Stimulated activated CD4-positive, alpha-beta T cell treated with anti-CD3 and anti-CD28 coated beads, Interleukin-1b, Interleukin-23, amount 100 ng/mL, for 4 hours (primary cell): ENCODE data around the gene DLG5.
"Not testable (repeated sequence)": the region's sequence is repeated elsewhere in the genome, so short reads cannot be mapped to it uniquely, and the experiment has no call there.

ENCODE experiments used
- DNase-seq, 2 donors: peaks; one replicate each; pipeline ENCODE4 v3.0.0-alpha.2; 2020; ENCODE audit warnings: low read depth in 2 of 2

The DLG5 gene

DNA sequence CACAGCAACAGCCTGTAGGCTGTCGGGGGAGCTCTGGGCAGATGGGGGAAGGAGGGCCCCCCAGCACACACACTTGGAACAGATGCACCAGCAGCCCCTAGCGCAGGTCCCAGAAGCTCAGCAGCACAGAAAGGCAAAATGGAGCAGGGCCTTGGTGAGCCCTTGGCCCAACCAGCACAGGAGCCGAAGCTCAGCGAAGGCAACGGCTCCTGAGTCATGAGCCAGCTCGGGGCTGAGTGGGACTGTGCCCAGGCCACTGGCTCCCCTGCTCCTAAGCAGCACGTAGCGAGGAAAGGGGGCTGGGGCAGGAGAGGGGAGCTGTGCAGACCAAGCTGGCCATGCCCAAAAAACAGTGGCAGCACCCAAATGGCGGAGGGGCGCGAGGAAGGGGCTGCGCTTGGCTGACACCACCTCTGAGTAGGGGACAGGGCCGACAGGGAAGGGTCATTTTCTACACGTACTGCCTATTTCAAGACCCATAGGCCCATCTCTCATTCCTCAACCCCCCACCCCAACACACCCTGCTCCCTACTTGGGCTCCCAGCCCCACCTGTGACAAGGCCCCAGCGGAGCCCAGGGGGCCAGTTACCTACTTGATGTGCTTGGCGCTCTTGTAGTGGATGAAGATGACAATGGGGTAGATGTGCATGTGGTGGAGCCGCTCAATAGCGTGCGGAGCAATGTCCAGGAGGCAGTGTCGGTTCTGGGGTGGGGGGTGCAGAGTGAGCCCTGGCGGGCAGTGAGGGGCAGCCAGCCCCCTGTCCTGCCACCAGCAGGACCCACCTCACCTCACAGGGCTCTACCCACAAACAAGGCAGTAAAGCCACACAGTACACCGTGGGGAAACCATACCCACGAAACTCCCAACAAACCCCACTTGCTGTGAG is 132.1 kb downstream of the DLG5 start:
- no peak for DNase-seq

DNA sequence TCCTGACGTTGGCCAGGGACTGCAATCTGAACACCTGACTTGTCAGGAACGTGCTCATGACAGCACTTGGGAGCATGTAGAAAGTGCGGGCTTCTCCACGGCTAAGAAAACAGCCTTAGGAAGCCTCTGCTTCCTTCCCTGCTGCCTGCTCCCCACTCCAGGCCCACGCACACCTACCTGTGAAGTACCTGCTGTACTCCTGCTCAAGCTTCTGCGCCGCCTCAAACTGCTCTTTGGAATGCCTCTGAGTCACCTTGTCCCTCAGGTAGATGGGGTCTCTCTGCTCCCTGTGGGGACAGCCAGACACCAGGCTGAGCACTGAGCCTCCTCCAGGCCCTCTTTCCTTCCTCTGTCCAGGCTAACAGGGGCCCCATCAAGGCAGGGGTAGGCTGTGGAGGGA is 132.7 kb downstream of the DLG5 start:
- no peak for DNase-seq

DNA sequence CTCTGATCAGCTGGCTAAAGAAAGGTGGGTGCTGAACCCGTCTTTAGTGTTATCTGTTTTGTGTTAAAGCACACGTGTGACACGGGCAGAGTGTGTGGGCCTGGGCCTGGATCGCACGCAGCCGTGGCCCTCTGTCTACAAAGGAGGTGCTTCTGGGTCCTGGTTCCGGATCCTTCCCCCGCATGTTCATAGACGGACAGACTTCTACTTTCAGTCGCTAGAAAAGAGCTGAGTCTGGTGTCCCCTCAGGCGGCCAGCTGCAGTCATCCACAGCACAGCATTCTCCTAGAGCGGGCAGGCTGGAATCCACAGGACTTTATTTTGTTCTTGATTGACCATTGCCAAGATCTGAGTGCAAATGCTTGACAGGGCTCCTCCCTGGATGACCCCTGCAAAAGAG is 134.4 kb downstream of the DLG5 start:
- no peak for DNase-seq

DNA sequence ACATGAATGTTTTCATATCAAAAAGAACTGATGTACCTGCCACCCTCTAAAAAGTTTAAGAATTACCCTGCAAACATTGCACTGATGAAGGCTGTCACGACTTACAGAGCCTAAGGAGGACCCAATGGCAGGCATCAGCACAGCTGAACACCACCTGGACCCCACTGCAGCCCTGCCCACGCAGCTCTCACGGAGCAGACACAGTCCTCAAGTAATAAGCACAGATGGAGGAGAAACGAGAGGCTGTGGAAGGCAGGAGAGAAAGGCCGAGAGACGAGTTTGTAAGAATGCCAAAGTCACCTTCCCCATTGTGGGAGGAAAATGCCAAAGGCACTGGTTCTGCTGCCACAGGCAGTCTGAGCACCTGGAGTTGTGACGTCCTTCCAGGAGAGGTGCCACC is 135.0 kb downstream of the DLG5 start:
- DNase-seq, result no peak

DNA sequence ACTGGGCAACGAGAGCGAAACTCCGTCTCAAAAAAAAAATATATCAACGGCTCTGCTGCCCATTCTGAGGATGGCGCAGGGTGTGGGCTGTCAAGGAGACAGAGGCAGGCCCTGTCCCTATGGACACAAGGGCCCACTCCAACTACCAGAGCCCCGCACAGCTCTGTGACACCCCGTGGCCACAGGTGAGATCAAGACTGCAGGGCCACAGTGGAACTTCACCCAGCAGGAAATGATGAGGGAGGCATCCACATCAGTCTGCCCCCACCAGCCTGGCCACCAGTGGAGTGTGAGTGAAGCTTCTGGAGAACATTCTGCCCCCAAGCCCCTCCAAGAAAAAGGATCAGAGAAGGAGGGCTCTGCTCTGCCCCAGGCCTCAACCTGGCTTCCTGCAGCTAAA is 136.7 kb downstream of the DLG5 start:
- DNase-seq, result no peak

DNA sequence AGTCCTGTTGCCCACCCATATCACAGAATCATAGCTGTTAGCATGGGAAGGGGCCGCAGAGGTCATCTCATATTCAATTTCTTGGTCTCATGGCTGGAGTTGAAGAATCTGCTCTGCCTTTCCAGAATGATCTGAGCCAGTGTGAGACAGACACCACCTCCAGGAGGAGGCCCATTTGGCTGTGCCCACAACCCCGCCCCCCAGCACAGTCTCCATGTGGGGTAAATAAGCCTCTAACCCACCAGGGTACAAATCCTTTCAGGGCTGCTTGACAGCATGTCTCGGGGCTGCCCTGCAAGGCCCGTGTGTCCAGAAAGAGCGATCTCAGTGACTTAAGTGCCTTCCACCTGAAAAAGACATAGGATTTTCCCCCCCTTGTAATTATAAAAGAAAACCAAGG is 137.5 kb downstream of the DLG5 start:
- DNase-seq, result no peak

DNA sequence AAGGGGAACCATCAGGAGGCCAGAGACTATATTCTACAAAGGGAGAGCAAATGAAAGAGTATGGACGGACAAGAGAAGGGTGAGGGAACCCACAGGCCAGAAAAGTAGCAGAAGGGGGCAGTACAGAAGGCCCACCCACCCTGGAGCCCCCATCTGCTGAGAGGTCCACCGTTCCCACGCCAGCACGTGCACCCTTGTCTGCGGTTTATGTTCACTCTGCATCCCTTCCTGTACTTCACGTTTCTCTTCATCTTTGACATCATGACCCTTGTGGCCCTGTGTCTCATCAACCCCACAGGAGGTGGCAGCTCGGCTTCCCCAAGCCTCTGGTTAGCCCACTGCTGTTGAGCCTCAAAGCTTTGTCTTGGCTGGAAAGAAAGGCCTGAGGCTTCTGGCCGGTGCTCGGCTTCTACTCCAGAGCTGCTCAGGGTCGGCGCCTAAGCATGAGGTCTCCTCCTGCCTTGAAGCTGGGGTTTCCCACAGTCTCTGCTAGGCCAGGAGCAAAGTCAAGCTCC is 138.0 kb downstream of the DLG5 start:
- DNase-seq, result no peak

DNA sequence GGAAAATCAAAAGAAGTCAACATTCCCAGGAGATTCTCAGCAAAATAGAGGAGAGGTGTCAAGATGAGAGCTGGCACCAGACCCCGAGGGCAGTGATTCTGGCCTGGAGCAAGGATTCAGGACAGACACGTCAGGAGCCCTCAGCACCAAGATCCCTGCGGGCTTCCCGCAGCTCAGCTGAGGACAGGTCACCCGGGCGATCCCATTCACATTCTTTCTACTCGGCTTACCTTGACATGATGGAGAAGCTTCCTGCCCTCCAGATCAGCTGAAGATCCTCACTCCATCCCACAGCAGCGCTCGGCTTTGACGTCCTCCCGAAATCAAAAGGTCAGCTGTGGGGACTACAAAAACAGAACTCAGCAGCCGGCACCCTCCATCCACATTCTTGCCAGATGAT is 139.1 kb downstream of the DLG5 start:
- DNase-seq, result no peak

DNA sequence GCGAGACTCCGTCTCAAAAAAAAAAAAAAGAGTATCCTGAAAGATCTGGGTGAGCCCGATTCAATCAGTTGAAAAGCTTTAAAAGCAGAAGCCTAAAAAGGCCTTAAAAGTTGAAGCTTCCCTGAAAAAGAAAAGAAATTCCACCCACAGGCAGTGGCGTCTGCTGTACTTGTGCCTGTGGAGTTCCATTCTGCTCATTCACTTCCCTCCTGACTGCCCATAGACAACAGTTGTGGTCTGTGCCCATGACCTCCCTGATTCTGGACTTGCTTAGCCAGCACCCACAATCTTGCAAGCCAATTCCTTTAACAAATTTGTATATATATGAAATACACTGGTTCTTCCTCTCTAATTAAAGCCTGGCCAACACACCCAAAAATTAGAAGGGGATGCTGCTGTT is 141.7 kb downstream of the DLG5 start:
- DNase-seq, result no peak

DNA sequence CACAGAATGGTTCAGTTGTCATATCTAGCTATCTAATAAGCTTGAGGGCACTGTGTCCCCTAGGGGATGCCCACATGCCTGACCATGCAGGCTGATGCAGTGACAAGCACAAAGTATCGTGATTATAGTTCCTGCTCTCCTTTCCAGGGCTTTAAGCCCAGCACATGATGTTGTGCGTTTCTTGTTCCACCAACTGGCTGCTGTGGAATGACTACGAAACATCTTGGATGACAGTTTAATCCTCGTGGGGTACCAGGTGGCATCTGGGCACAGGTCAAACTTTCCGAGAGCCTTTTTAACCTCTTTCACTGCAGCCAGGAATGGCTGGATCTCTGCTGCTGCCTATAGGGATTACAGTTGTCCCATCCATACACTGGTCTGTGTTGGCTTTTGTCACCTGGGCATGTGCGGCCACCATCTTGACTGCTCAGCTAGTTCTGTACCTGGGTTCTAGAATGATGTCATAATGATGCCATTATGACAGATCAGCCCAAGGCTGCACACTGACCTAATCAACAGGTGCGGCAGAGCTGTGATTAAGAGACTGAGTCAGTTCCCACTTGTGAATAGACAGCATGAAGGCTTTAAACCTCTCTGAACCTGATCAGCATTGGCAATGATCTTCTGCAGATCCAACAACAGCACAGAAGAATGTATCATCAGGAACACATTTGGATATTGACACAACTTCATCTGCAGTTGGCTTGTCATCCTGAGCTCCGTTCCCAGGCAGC is 144.1 kb downstream of the DLG5 start:
- no peak for DNase-seq

DNA sequence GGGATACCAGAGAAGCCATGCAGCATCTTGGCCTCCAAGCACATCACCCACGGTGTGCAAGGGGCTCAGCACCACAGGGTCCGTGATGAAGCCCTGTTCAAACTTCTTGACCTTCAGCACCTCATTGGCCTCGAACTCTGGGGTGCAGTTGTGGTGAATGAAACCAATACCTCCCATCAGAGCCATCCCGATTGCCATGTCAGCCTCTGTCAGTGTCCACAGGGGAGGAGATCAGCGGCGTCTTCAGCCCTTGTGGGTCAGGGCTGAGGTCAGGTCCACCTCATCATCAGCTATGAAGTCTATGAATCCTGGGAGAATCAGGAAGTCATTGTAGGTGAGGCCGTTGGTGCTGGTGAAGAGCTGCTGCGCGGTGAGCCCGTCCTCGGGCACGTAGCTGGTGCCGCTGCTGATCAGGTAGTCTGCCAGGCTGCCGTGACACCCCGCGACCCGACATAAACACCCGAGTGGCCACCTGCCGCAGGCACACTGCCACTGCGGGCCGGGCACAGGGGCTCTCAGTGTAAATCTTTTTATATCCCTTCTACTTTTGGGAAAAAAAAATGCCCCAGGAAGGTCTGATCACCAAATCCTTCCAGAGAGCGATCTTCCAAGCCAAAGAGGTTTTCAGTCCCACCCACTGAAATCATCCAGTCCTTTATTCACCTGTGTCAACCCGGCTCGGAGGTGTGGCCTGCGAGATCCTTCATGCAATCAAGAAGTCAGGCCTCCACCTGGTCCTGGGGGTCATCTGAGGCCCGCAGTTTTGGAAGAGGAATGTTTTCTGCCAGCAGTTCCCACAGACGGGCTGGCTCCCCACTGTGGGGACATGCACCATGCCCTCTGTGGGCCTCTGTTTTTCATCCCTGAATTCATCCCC is 144.9 kb downstream of the DLG5 start:
- no peak for DNase-seq

DNA sequence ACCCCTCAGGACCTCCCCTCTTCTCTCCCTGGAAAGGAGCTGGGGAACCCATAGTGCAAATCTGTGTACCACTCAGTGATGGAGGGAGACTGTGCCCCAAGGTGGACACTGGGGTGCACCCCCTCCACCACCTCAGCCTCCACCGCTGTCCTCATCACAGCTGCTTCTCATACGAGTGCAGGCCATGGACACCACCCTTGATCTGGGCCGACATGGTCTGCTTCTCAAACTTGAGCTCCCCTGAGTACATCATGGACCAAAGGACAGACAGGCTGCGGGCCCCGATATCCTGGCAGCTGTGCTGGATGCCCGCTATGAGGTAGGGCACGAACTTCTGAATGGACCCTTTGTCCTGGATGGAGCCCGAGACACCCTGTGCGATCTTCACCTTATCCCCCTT is 146.4 kb downstream of the DLG5 start:
- no peak for DNase-seq

DNA sequence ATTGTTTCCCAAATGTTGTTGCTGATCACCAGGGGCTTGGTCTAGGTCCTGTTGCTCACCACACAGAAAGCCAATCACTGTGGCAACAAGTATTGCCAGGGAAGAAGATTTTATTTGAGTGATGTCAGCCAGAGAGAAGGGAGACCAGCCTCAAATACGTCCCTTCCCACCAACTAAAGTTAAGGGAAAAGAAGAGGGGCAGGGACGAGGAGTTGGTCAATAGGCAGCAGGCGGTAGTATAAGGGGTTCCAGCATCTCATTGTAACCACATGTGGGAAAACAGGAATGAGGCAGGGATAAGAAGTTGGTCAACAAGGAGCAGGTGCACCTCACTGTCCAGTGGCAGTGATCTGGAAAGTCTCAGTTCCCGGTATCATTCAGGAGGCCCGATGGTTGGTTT is 150.1 kb downstream of the DLG5 start:
- DNase-seq, result no peak

DNA sequence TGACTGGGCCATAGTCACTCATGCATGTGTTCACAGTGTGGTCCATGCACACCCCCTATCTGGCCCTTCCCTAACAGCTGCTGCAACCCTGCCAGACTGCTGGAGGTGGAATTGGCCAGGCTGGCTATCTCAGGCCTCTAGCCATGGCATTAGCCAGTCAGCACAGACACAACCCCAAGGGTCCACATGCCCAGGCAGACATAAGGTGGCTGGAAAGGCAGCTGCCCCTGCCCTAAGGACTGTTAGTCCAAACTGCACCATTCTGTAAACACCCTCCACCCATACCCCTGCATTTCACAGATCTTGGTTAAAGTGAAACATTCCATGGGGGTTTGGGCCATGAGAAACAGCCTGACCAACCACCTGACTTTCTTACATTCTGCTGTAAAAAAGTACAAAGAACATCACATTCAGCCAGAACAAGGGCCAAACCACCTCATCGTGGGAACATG is 151.6 kb downstream of the DLG5 start:
- DNase-seq, result no peak

DNA sequence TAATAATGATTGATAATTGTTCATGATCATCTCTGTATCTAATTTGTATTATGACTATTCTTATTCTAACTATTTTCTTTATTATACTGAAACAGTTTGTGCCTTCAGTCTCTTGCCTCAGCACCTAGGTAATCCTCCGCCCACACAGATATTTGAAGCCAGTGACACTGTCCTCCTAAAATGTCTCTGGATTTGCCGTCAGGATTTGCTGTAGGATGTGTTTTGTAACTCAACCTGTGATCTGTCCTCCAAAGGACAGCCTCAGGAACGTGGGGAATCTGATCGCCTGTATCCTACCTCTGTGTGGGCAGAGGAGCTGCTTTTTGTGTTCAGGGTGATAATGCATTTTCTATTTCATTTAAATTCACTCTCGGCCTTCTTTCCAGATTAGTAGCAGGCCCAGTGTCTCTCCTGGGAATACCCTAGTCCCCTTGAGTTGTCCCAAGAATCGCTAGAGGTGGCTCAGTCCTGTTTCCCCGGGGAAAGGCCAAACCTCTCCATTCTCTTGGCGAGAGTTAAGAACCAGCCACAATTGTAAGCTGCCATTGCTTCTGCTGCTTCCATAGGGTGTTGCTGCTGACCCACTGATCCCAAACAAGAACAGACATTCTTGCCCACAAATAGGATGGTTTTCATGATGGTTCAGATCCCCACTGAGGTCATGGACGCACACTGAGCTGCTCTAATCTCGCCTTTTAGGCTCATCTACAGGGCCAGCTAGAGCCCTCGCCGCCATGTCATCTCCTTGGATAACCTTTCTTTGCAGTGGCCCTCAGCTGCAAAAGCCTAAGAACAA is 152.7 kb downstream of the DLG5 start:
- DNase-seq, result no peak

DNA sequence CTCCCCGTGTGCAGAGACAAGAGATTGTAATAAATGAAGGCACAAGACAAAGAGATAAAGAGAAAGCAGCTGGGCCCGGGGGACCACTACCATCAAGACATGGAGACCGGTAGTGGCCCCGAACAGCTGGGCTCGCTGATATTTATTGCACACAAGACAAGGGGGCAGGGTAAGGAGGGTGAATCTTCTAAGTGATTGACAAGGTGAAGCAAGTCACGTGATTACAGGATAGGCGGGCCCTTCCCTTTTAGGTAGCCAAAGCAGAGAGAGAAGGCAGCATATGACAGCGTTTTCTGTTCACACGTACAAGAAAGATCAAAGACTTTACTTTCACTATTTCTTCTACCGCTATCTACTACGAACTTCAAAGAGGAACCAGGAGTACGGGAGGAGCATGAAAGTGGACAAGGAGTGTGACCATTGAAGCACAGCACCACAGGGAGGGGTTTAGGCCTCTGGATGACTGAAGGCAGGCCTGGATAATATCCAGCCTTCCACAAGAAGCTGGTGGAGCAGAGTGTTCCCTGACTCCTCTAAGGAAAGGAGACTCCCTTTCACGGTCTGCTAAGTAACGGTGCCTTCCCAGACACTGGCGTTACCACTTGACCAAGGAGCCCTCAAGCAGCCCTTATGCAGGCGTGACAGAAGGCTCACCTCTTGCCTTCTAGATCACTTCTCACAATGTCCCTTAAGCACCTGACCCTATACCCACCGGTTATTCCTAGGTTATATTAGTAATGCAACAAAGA is 153.5 kb downstream of the DLG5 start:
- not testable (repeated sequence) for DNase-seq

DNA sequence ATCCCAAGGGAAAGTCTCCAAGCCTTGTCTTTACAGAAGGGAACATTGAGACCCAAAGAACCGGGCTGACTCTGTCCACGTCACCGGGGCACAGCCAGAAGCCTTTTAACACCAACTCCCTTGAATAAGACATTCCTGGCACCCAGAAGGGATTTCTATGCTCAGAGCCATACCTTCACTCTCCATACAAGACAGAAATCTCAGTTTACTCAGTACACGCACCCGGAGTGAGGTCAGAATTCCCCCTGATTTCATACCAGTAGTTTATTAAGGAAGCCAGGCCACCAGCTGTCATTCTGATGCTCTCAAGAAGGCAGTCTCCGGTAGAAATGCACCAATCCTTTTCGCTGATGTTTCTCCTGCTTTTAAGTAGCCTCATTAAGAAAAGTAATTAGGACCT is 154.7 kb downstream of the DLG5 start:
- DNase-seq, result no peak

DNA sequence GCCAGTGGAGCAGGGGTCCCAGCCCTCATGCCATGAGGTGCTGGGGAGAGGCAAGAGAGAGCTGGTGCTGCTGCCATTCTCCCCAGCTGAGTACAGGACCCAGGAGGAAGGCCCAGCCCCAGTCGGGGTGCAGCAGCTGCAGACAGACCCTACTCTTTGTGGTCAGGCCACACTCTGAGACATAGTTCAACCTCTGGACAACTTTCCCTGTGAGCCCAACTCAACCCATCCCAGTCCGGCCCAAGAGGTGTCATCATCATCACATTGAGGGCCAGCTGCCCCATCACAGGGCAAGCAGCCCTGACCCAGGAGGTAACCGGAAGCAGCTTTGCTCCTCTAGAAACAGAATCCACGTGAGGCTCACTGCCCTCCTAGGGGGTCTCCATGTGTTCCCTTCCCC is 155.1 kb downstream of the DLG5 start:
- no peak for DNase-seq

DNA sequence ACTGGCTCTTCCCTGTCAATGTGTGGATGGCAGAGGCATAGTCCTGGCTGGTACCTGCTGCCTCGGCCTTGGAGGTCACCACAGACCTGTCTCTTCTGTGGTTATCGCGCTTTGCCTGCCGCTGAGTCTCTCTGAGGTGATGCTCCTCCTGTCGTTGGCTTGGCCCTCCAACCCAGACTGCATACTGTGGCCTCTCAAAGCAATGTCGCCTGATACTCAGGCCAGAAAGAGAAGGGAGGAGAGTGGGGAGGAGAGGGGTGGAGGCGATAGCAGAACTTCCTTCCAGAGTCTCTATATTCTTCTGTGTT is 155.7 kb downstream of the DLG5 start:
- DNase-seq, result no peak

DNA sequence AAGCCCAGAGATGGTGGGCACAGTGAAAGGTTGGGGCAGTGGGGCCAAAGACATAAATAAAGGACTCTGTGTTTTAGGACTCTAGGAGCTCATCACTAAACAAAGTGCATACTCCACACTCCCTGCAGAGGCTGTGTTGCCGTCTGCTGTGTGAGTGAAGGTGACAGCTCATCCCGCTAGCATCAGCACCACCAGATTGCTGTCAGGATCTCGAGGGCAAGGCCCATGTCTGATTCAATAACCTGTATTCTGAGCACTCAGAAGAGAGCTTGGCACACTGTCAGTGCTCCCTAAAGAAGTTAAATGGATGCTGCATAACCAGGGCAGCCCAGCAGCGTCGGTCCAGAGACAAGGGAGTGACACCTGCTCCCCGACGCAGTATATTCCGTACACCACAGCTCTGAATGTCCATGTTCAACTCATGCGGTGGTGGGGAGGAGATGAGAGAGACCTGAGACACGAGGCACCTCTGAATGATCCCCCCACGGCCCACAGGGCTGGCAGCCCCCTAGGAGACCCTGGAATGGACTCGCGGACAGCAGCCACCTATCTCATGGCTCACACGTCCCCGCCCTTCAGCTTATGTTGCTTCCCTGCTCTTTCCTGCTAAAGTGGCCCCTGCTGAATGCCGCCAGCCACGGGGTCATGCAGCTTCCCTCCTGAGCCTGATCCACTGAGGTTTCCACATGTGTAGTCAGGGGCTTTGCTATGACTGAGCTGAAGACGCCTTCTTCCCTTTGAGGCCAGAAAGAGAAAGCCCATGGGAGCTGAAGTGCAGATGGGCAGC is 156.3 kb downstream of the DLG5 start:
- no peak for DNase-seq
